Caco-2 (cell line): Measurements from ENCODE around the gene TMEM8B. TPM values are rescaled to one million over a fixed set of nuclear protein-coding genes. Genes with fewer than 3 reads are reported as not detected.

Experiments
- BruUV-seq: library from RNA; stranded (reverse); fragments of 400-500 nt; replicated peaks from 2 replicates; lab custom pipeline; 2021; lab: Mats Ljungman, UMichigan
- CTCF ChIA-PET: fragments of 300-600 bp; sonication (Branson Sonifier 250); formaldehyde crosslinking; loops from one replicate; lab custom pipeline; 2022; ENCODE audit warnings: antibody characterized with exemption; lab: Charles Lee
- POLR2A ChIA-PET: fragments of 300-600 bp; sonication (Branson Sonifier 250); formaldehyde crosslinking; loops from one replicate; lab custom pipeline; 2022; ENCODE audit warnings: antibody characterized with exemption; lab: Charles Lee
- DNase-seq, 2 experiments: peaks; one replicate each; pipeline versions ENCODE4 v3.0.0 to v3.0.0-alpha.2; 2020 to 2022
- H3K27me3 ChIP-seq: replicated peaks from 2 replicates; pipeline ENCODE4 v1.6.0; 2011; ENCODE audit warnings: low read length; ENCODE audit not compliant: control insufficient read depth, insufficient read depth
- H3K36me3 ChIP-seq: 2 replicates; pipeline ENCODE4 v1.5.1; 2011; ENCODE audit warnings: low read length; ENCODE audit not compliant: control insufficient read depth, insufficient read depth
- H3K4me1 ChIP-seq: fragments of 250-450 bp; sonication (Bioruptor Pico); 2 replicates; pipeline ENCODE4 v1.5.1; 2020; ENCODE audit warnings: mild to moderate bottlenecking
- H3K4me3 ChIP-seq: 2 replicates; pipeline ENCODE4 v1.5.1; 2011; ENCODE audit warnings: low read depth, mild to moderate bottlenecking, control low read depth, low read length
- H3K9me3 ChIP-seq: fragments of 250-450 bp; sonication (Bioruptor Pico); 2 replicates; pipeline ENCODE4 v1.5.1; 2020; ENCODE audit warnings: mild to moderate bottlenecking, moderate library complexity
- H3K27ac Mint-ChIP-seq: one replicate; pipeline ENCODE4 v1.8.0; 2022; ENCODE audit warnings: mixed read lengths; ENCODE audit not compliant: unreplicated experiment
- H3K27me3 Mint-ChIP-seq: one replicate; pipeline ENCODE4 v1.8.0; 2022; ENCODE audit warnings: mixed read lengths; ENCODE audit not compliant: insufficient read depth, unreplicated experiment
- H3K36me3 Mint-ChIP-seq: one replicate; pipeline ENCODE4 v1.8.0; 2022; ENCODE audit warnings: mild to moderate bottlenecking, mixed read lengths; ENCODE audit not compliant: insufficient read depth, unreplicated experiment
- H3K4me1 Mint-ChIP-seq: one replicate; pipeline ENCODE4 v1.8.0; 2022; ENCODE audit warnings: low read depth, mixed read lengths; ENCODE audit not compliant: unreplicated experiment
- H3K4me3 Mint-ChIP-seq: one replicate; pipeline ENCODE4 v1.8.0; 2022; ENCODE audit warnings: mild to moderate bottlenecking, moderate library complexity, mixed read lengths; ENCODE audit not compliant: unreplicated experiment
- H3K9me3 Mint-ChIP-seq: one replicate; pipeline ENCODE4 v1.8.0; 2022; ENCODE audit warnings: mixed read lengths; ENCODE audit not compliant: unreplicated experiment
- intact Hi-C: fragments of 100-400 bp; cut with micrococcal nuclease; formaldehyde crosslinking; loops from one replicate; pipeline ENCODE4 v1.10.0; 2022; ENCODE audit not compliant: unreplicated experiment
- total RNA-seq: library from RNA; stranded (reverse); gene quantifications from 2 replicates; pipeline ENCODE4 v1.2.3, GENCODE V29; 2022
- TF ChIP-seq, protein P1 (sequence below), 2 experiments: fragments of 200-600 bp in 1 of 2; IDR thresholded peaks; 1 replicate in 1 of 2; 2 replicates in 1 of 2; pipeline versions ENCODE4 v1.5.1 to v1.8.0; 2011 to 2022; ENCODE audit warnings: antibody characterized with exemption in 1 of 2, control low read depth in 1 of 2, inconsistent platforms in 1 of 2, low read depth in 1 of 2, low read length in 1 of 2, mild to moderate bottlenecking in 1 of 2, moderate library complexity in 1 of 2; ENCODE audit not compliant: insufficient read depth in 1 of 2, severe bottlenecking in 1 of 2, unreplicated experiment in 1 of 2

TMEM8B gene
- total RNA-seq, 1 experiment from 2014 or later = 4.9 TPM

DNA sequence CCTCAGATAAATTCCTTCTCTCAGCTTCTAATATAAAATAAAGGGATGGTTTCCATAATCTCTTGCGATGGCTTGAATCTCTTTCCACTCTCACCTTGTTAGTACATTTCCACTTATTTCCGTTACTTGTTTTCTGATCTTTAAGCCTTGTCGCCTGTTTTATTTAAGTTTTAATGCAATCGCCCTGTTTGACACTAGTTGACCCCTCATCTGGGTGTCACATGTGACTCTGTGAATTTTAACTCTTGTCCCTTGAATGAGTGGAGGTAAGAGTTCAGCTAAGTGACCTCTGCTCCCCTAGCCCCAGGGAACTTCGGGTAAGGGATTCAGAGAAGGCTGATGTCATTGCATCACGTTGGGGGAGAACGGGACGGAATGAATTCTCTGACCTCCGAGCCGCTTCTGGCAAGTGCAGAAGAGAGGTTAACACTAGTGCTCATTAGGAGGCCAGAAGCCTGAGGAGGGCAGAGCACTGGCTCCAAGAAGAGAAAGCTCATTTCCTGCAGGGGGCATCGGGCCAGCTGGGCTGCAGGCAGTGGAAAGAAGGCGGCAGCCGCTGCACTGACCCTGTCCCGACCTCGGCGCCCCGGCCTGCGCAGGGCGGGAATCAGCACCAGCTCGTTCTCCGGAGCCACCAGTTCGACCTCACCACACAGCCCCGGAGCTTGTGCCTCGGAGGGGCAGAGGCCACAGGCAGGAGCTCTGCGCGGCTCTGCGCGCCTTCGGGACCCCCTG lies 14.8 kb upstream of the TMEM8B start:
- H3K27ac Mint-ChIP-seq = peak overlapping the region; percentile 93
- no peaks in the 10 kb centered on the region for H3K27me3 Mint-ChIP-seq
- no peaks in the 10 kb centered on the region for H3K9me3 Mint-ChIP-seq
- TF ChIP-seq, protein P1, sequence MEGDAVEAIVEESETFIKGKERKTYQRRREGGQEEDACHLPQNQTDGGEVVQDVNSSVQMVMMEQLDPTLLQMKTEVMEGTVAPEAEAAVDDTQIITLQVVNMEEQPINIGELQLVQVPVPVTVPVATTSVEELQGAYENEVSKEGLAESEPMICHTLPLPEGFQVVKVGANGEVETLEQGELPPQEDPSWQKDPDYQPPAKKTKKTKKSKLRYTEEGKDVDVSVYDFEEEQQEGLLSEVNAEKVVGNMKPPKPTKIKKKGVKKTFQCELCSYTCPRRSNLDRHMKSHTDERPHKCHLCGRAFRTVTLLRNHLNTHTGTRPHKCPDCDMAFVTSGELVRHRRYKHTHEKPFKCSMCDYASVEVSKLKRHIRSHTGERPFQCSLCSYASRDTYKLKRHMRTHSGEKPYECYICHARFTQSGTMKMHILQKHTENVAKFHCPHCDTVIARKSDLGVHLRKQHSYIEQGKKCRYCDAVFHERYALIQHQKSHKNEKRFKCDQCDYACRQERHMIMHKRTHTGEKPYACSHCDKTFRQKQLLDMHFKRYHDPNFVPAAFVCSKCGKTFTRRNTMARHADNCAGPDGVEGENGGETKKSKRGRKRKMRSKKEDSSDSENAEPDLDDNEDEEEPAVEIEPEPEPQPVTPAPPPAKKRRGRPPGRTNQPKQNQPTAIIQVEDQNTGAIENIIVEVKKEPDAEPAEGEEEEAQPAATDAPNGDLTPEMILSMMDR (IDR thresholded peaks at IDR 0.05; ENCODE audit: insufficient read depth in 1 of 2, low read depth in 1 of 2, low read length in 1 of 2, severe bottlenecking in 1 of 2, unreplicated experiment in 1 of 2) = peak; percentile 36 to 45
- intact Hi-C loops = loop anchor here (2.0 kb wide), 1 partner anchor 155 kb away; the partner anchor contains the start of genes CCDC107 and RMRP
- BruUV-seq = TSS peak; percentile 50
- H3K4me1 ChIP-seq = peaks cover 20% of the 10 kb centered on the region
- ChIA-PET POLR2A (interaction anchor here (0.5 to 1.2 kb wide), 7 partner anchors 13 to 1636 kb away, joined by 3 to 5 read pairs (median 4); partner anchors contain the start of genes CREB3, FAM221B, GBA2 and RGP1), CTCF (interaction anchor here (0.5 to 4.6 kb wide), 21 partner anchors 9 to 211 kb away, joined by 3 to 77 read pairs (median 5); partner anchors contain the start of genes FAM221B and TMEM8B)
- H3K4me3 ChIP-seq = peak overlapping the region; percentile 79
- H3K9me3 ChIP-seq = no peaks in the 10 kb centered on the region
- no peaks in the 10 kb centered on the region for H3K27me3 ChIP-seq
- peak; percentile 80 to 81 for DNase-seq
- peaks cover 14% of the 10 kb centered on the region for H3K4me1 Mint-ChIP-seq
- no peaks in the 10 kb centered on the region for H3K36me3 ChIP-seq
- peak overlapping the region; percentile 93 for H3K4me3 Mint-ChIP-seq
- peaks cover 24% of the 10 kb centered on the region for H3K36me3 Mint-ChIP-seq

- peak within 1 kb of the TSS; percentile 79 for H3K4me3 ChIP-seq
- ChIA-PET CTCF (interaction anchor here (0.6 to 4.6 kb wide), 17 partner anchors 8 to 211 kb away, joined by 3 to 77 read pairs (median 6); partner anchors contain the start of genes FAM221B and TMEM8B), POLR2A (interaction anchor here (0.5 to 1.2 kb wide), 6 partner anchors 13 to 259 kb away, joined by 3 to 5 read pairs (median 4); partner anchors contain the start of genes CREB3, FAM221B, GBA2 and RGP1)
- H3K27me3 ChIP-seq = no peaks in the 10 kb centered on the region
- DNase-seq = peak; percentile 98 to 99
- BruUV-seq = no TSS peak
- peaks cover 20% of the 10 kb centered on the region for H3K4me1 ChIP-seq
- TF ChIP-seq, protein P1 (IDR thresholded peaks at IDR 0.05; ENCODE audit: insufficient read depth in 1 of 2, low read depth in 1 of 2, low read length in 1 of 2, severe bottlenecking in 1 of 2, unreplicated experiment in 1 of 2) = no peak
- no peaks in the 10 kb centered on the region for H3K36me3 ChIP-seq
- Mint-ChIP-seq H3K27ac (peak within 1 kb of the TSS; percentile 93), H3K36me3 (peaks cover 24% of the 10 kb centered on the region), H3K27me3 (no peaks in the 10 kb centered on the region), H3K4me3 (peak within 1 kb of the TSS; percentile 93), H3K4me1 (peaks cover 14% of the 10 kb centered on the region), H3K9me3 (no peaks in the 10 kb centered on the region)
- intact Hi-C loops = loop anchor here (1.0 to 5.0 kb wide), 5 partner anchors 14 to 156 kb away; partner anchors contain the start of genes CCDC107, GBA2, RGP1 and RMRP
- no peaks in the 10 kb centered on the region for H3K9me3 ChIP-seq
Observed at GRCh38 chr9:35814841-35815543, 14.0 kb upstream of the TMEM8B start, which contains the start of gene HINT2. Gene HINT2, minus strand, starts transcription at chr9:35815042. Its CDS starts 63 bp downstream, at chr9:35814979.

DNA sequence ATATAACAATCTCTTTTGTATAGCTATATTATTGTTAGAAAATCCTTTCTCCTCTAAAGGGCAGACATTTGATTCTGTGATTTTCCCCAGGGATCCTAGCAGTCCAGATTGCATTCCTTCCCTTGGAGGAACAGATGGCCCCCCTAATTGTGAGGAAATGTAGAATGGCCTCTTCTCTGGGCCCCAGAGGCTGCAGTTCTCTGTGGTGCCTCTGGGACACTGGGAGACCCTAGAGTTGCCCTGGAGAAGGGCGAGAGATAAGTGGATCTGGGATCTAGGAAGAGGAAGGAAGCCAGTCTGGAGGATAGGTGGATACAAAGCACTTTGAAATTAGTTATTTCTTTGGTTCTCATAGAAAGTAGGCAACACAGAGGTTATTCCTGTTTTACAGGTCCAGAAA lies 12.3 kb upstream of the TMEM8B start:
- H3K4me1 Mint-ChIP-seq = peaks cover 14% of the 10 kb centered on the region
- H3K27me3 Mint-ChIP-seq = no peaks in the 10 kb centered on the region
- no peak overlapping the region for H3K27ac Mint-ChIP-seq
- DNase-seq = peak in 1 of 2 experiments; percentile 30
- Histone ChIP-seq H3K36me3 (no peaks in the 10 kb centered on the region), H3K27me3 (no peaks in the 10 kb centered on the region), H3K4me1 (peaks cover 20% of the 10 kb centered on the region), H3K9me3 (no peaks in the 10 kb centered on the region), H3K4me3 (no peak overlapping the region)
- CTCF ChIA-PET = interaction anchor here (1.2 kb wide), 1 partner anchor 66 kb away, joined by 4 read pairs; no protein-coding TSS in a partner anchor
- H3K4me3 Mint-ChIP-seq = no peak overlapping the region
- peaks cover 24% of the 10 kb centered on the region for H3K36me3 Mint-ChIP-seq
- no peaks in the 10 kb centered on the region for H3K9me3 Mint-ChIP-seq
- no TSS peak for BruUV-seq
- intact Hi-C loops = loop anchor here (5.0 kb wide), 1 partner anchor 69 kb away; the partner anchor contains the start of genes GBA2 and RGP1
- POLR2A ChIA-PET = no interaction called here
- TF ChIP-seq, protein P1 (IDR thresholded peaks at IDR 0.05; ENCODE audit: insufficient read depth in 1 of 2, low read depth in 1 of 2, low read length in 1 of 2, severe bottlenecking in 1 of 2, unreplicated experiment in 1 of 2) = peak in 1 of 2 experiments; percentile 37
